NCI-H2107 (cell line): ENCODE measurements around the gene CDH23.
"Not testable (repeated sequence)": the region's sequence is repeated elsewhere in the genome, so short reads cannot be mapped to it uniquely, and the experiment has no call there.

ENCODE experiments used
- DNase-seq: peaks from one replicate; lab custom pipeline; 2025; lab: John Stamatoyannopoulos, UW

The CDH23 gene

GRCh38 chr10:71396711-71397295 lies at the start of gene CDH23:
CDH23 (plus strand) TSS chr10:71396920; CDS start chr10:71439832, 42,912 bp downstream.
- DNase-seq, result no peak

GRCh38 chr10:71347587-71348395 lies 48.9 kb upstream of the CDH23 start:
- no peak for DNase-seq

DNA sequence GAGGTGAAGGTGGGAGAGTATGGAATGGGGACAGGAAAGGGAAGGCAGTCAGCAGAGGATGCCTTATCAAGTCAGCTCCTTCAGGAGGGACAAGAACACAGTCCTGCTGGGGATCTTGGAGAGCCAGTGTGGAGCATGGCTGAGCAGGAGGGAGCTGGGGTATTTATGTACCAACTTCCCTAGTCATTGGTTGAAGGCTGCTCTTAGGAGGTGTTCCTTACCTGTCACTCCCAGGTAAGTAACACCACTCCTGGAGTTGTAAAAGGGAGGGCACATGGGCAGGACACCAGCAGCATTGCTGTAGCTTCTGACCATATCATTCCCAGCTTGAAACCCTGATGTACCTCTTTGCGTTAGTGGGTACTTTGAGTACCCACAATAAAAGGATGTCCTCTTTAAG lies 47.9 kb upstream of the CDH23 start:
- DNase-seq, result no peak

DNA sequence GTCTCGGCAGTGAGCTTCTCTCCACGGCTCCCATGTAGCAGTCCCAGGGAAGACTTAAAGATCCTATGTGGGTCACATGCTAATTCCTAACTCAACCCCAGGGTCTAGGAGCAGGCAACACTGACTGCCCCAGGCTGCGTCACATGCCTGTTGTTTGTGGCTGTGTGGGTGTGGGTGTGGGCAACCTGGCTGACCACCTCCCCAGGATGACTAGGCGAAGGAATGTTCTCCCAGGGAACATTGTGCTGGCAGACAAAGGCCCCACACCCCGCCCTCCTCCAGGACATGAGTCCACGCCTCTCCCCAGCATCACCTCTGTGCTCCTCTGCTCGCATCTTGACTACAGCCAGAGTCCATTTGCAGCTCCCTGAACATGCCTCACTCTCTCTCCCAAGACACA lies 47.3 kb upstream of the CDH23 start:
- DNase-seq, result no peak

DNA sequence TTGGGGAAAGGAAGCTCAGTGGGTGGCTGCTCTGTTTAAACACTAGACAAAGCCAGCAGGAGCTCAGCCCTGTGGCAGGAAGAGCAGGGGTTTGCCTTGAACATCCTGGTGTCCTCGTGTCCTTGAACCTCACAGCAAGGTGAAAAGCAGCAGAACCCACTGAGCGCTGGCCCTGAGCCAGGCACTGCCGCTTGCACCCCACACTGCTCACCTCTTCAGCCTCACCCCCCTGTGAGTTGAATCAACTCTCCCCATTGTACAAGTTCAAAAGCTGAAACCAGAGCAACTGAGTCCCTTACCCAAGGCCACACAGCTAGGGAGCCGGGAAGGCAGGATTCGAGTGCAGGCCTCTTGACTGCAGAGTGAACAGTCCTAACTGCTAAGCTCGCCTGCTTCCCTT lies 45.6 kb upstream of the CDH23 start:
- DNase-seq, result no peak

DNA sequence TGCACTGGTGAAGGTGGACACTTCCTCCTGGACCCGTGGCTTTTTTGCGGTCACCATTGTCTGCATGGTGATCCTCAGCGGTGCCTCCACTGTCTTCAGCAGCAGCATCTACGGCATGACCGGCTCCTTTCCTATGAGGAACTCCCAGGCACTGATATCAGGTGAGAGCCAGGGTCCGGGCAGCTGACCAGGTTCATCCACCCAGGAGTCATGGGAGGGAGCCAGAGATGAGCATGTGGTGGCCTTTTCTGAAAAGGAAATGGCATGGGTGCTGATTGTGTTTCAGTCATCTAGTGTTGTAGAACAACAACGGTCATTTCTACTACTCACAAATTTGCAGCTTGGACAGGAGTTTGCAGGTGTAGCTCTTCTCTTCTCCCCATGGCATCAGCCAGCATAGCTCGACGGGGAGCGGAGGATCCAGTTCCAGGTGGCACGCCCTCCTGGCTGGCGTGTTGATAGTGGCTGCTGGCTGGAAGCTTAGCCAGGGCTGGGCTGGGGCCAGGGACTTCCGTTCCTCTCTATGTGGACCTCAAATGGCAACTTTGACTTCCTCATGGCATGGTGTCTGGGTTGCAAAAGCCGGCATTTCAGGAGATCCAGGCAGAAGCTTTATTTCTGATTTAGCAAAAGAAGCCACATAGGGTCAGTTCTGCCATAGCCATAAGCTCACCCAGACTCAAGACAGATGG lies 44.9 kb upstream of the CDH23 start:
- DNase-seq, result no peak

GRCh38 chr10:71353639-71354038 lies 43.1 kb upstream of the CDH23 start:
- DNase-seq, result no peak

DNA sequence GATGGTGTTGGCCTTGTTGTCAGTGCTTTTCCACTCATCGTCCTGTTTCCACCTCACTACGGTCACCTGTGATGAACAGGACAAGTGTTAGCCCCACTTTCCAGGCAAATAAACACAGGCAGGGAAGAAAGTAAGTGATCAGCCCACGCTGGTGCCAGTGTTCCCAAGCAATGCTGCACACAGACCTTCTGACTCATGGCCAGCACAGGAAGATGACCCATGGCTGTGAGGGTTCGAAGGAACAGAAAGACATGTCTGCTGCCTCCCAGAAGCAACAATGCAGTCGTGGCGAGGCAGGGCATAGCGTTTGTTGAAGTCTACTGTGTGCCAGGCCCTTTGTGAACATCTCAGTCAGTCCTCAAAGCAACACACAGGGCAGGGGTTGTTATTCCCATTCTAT lies 41.9 kb upstream of the CDH23 start:
- no peak for DNase-seq

DNA sequence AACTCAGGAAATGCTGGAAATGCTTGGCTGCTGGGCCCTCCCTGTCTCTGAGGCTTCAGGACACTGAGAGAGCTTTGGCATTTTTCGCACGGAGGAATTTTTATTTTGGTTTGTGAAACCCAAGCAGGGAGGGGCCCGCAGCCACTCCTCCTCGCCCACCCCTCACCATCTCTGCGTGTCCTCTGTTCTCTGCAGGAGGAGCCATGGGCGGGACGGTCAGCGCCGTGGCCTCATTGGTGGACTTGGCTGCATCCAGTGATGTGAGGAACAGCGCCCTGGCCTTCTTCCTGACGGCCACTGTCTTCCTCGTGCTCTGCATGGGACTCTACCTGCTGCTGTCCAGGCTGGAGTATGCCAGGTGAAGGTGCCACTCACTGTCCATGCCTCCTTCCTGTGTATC lies 40.8 kb upstream of the CDH23 start:
- no peak for DNase-seq

GRCh38 chr10:71357792-71358265 lies 38.9 kb upstream of the CDH23 start:
- no peak for DNase-seq

- DNase-seq, result no peak
These were observed 38.4 kb upstream of the CDH23 start for GRCh38 chr10:71358277-71358676.

DNA sequence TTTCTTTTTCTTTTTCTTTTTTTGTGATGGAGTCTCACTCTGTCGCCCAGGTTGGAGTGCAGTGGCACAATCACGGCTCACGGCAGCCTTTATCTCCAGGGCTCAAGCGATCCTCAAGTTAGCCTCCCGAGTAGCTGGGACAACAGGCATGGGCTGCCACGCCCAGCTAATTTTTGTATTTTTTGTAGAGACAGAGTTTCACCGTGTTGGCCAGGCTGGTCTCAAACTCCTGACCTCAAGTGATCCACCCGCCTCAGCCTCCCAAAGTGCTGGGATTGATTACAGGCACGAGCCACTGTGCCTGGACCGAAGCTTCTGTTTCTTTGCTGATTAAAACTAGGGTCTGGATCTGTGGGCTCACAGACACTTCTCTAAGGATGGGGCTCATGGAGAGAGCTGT lies 37.8 kb upstream of the CDH23 start:
- DNase-seq, result not testable (repeated sequence)

GRCh38 chr10:71359364-71360046 lies 37.2 kb upstream of the CDH23 start:
- no peak for DNase-seq

- no peak for DNase-seq
These were observed 36.0 kb upstream of the CDH23 start for GRCh38 chr10:71360735-71361134.

DNA sequence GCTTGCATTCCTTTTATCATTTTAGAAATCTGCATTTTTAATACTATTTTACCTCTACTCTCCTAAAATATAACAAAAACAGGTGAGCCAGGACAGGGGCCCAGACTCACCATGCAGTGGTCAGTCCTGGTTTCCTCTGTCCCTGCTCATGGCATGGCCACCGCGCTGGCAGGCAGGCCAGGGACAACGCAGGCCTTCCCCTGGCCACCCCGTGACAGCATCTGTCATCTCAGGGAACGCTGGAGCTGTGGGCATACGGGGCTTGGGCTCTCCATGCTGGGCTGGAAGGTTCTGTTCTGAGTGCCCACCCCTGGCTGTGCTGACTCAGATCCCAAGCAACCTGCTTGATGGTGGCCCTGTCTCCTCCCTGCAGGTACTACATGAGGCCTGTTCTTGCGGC lies 35.1 kb upstream of the CDH23 start:
- DNase-seq, result no peak

DNA sequence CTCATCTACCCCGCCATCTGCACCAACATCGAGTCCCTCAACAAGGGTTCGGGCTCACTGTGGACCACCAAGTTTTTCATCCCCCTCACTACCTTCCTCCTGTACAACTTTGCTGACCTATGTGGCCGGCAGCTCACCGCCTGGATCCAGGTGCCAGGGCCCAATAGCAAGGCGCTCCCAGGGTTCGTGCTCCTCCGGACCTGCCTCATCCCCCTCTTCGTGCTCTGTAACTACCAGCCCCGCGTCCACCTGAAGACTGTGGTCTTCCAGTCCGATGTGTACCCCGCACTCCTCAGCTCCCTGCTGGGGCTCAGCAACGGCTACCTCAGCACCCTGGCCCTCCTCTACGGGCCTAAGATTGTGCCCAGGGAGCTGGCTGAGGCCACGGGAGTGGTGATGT lies 34.6 kb upstream of the CDH23 start:
- no peak for DNase-seq

- DNase-seq, result no peak
These were observed 32.8 kb upstream of the CDH23 start for GRCh38 chr10:71363936-71364335.

- DNase-seq, result no peak
These were observed 31.4 kb upstream of the CDH23 start for GRCh38 chr10:71365366-71365765.

DNA sequence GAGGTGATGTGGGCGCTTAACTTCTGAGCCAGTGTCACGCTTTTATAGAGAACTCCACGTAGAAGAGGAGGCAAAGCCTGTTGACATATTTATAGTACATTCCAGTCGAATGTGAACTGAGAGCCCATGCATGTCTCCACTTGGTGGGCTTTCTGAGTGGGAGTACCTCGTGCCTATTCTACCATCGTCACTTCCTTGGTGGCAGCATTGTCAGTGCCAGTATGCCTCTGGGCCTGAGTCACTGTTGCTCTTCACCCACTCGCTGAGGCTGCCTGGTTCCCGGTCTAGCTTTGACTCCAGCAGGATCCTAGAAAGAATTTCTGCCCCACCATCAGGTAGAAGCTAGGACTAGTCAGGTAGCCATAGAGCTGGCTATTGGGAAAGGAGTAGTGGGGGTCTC lies 30.0 kb upstream of the CDH23 start:
- no peak for DNase-seq

DNA sequence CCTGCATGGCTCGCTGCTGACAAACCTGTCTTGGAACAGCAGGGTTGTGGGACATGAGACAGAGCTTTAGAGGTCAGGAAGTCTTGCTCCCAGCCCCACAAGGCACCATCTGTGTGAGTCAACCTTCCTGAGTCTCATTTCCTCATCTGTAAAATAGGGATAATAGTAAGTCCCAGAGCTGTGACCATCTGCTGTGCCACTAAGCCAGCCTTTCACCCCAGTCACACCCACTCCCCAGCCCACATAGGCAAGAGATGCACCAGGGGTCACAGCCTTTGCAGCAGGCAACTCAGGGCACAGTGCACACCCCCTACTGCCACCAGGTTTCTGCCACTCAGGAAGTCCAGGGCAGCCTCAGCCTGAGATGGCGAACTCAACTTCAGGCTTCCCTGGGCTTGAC lies 29.4 kb upstream of the CDH23 start:
- no peak for DNase-seq

- no peak for DNase-seq
These were observed 28.5 kb upstream of the CDH23 start for GRCh38 chr10:71368176-71368575.

DNA sequence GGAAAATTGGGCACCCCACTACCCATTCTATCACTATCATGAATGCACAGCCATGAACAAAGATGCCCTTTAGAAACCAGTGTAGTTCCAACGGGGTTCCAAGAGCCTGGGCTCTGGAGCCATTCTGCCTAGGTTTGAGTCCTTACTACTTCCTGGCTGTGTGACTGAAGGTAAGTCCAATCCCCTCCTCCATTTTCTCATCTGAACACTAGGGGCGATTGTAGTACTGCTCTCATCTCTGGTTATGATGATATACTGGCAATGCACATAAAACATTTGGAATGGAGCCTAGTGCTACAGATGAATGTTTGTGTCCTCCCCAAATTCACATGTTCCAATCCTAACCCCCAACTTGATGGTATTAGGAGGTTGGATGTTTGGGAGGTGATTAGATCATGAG lies 28.1 kb upstream of the CDH23 start:
- DNase-seq, result no peak

- no peak for DNase-seq
These were observed 27.1 kb upstream of the CDH23 start for GRCh38 chr10:71369602-71370001.
